Smooth muscle cell (in vitro differentiated cells): ENCODE data around the gene ROS1. TPM values are rescaled to one million over a fixed set of nuclear protein-coding genes. Genes with fewer than 3 reads are reported as not detected.
"Not testable (repeated sequence)": the region's sequence is repeated elsewhere in the genome, so short reads cannot be mapped to it uniquely, and the experiment has no call there.

Experiments
- DNase-seq: peaks from one replicate; lab custom pipeline; 2025; ENCODE audit not compliant: unreplicated experiment; lab: John Stamatoyannopoulos, UW
- H2AFZ ChIP-seq: fragments of 200-600 bp; sonication (generic); 2 replicates; pipeline ENCODE4 v1.6.0; 2016; ENCODE audit warnings: antibody characterized with exemption, low read depth, mild to moderate bottlenecking
- H3F3A ChIP-seq: fragments of 200-600 bp; sonication (generic); 2 replicates; pipeline ENCODE4 v1.6.0; 2017; ENCODE audit warnings: antibody characterized with exemption, low read depth
- H3K27ac ChIP-seq: fragments of 200-600 bp; sonication (generic); 2 replicates; pipeline ENCODE4 v1.5.1; 2016; ENCODE audit warnings: low read depth, mild to moderate bottlenecking
- H3K27me3 ChIP-seq: fragments of 200-600 bp; sonication (generic); 2 replicates; pipeline ENCODE4 v1.6.1; 2016; ENCODE audit warnings: low read depth, mild to moderate bottlenecking
- H3K36me3 ChIP-seq: fragments of 200-600 bp; sonication (generic); 2 replicates; pipeline ENCODE4 v1.5.1; 2016; ENCODE audit warnings: low read depth
- H3K4me1 ChIP-seq: fragments of 200-600 bp; sonication (generic); 2 replicates; pipeline ENCODE4 v1.5.1; 2016; ENCODE audit warnings: low read depth
- H3K4me2 ChIP-seq: fragments of 200-600 bp; sonication (generic); 2 replicates; pipeline ENCODE4 v1.6.0; 2016; ENCODE audit warnings: mild to moderate bottlenecking
- H3K4me3 ChIP-seq: fragments of 200-600 bp; sonication (generic); 2 replicates; pipeline ENCODE4 v1.5.1; 2016; ENCODE audit warnings: mild to moderate bottlenecking
- H3K79me2 ChIP-seq: fragments of 200-600 bp; sonication (generic); 2 replicates; pipeline ENCODE4 v1.6.0; 2016; ENCODE audit warnings: low read depth, mild to moderate bottlenecking
- H3K9ac ChIP-seq: fragments of 200-600 bp; sonication (generic); 2 replicates; pipeline ENCODE4 v1.6.0; 2016; ENCODE audit warnings: low read depth
- H3K9me3 ChIP-seq: fragments of 200-600 bp; sonication (generic); replicated peaks from 2 replicates; pipeline ENCODE4 v1.5.1; 2016; ENCODE audit warnings: low read depth
- H4K20me1 ChIP-seq: fragments of 200-600 bp; sonication (generic); 2 replicates; pipeline ENCODE4 v1.6.0; 2016; ENCODE audit warnings: low read depth
- WGBS: methylation state at CpG from one replicate; pipeline ENCODE4 v1.1.7; 2016; ENCODE audit warnings: low lambda C conversion rate; 5-methylcytosine and 5-hydroxymethylcytosine counted together
- polyA plus RNA-seq: library from polyadenylated mRNA; unstranded; fragments of >200 nt; fragmentation: Nextera tagmentation; extraction: Ambion mirVana; gene quantifications from 2 replicates; pipeline ENCODE4 v1.2.1, GENCODE V29; 2016
- total RNA-seq: library from RNA; depleted of rRNA; stranded (reverse); fragments of >200 nt; gene quantifications from 2 replicates; pipeline ENCODE4 v1.2.3, GENCODE V29; 2014
- TF ChIP-seq, protein P1 (sequence below): fragments of 200-600 bp; sonication (generic); IDR thresholded peaks from 2 replicates; pipeline ENCODE4 v1.5.1; 2017; ENCODE audit warnings: borderline replicate concordance, mild to moderate bottlenecking, antibody characterized with exemption; ENCODE audit not compliant: insufficient read depth, poor library complexity, severe bottlenecking

The ROS1 gene
- total and polyA plus RNA-seq, 2 experiments from 2014 or later = 0.03 to 0.09 TPM

DNA sequence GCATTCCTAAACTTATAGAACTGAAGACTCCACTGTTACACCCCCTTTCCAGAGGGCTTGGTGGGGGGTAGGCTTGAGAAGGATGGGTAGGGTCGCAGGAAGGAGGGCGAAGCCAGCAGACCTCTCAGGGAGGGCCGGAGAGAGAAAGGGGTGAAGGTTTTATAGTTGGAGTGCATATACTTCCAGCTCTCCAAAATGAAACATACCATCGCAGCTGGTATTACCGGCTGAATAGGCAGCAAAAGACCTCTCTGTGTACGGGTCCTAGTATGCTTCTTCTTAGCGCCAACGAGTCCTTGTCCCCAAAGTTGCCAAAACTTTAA, 161.4 kb downstream of the ROS1 start:
- Histone ChIP-seq H3F3A (no peaks in the 10 kb centered on the region), H4K20me1 (no peaks in the 10 kb centered on the region), H3K4me1 (peaks cover 5% of the 10 kb centered on the region), H3K4me3 (peak overlapping the region; percentile 52), H3K36me3 (no peaks in the 10 kb centered on the region), H3K9ac (no peak overlapping the region), H2AFZ (peak overlapping the region; percentile 36), H3K4me2 (peak overlapping the region; percentile 94), H3K9me3 (no peaks in the 10 kb centered on the region), H3K27me3 (peaks cover 95% of the 10 kb centered on the region), H3K79me2 (no peaks in the 10 kb centered on the region), H3K27ac (no peak overlapping the region)
- WGBS = 37% methylated on average over 8 of the region's 8 CpGs
- TF ChIP-seq, protein P1, sequence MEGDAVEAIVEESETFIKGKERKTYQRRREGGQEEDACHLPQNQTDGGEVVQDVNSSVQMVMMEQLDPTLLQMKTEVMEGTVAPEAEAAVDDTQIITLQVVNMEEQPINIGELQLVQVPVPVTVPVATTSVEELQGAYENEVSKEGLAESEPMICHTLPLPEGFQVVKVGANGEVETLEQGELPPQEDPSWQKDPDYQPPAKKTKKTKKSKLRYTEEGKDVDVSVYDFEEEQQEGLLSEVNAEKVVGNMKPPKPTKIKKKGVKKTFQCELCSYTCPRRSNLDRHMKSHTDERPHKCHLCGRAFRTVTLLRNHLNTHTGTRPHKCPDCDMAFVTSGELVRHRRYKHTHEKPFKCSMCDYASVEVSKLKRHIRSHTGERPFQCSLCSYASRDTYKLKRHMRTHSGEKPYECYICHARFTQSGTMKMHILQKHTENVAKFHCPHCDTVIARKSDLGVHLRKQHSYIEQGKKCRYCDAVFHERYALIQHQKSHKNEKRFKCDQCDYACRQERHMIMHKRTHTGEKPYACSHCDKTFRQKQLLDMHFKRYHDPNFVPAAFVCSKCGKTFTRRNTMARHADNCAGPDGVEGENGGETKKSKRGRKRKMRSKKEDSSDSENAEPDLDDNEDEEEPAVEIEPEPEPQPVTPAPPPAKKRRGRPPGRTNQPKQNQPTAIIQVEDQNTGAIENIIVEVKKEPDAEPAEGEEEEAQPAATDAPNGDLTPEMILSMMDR = no peak
- no peak for DNase-seq

DNA sequence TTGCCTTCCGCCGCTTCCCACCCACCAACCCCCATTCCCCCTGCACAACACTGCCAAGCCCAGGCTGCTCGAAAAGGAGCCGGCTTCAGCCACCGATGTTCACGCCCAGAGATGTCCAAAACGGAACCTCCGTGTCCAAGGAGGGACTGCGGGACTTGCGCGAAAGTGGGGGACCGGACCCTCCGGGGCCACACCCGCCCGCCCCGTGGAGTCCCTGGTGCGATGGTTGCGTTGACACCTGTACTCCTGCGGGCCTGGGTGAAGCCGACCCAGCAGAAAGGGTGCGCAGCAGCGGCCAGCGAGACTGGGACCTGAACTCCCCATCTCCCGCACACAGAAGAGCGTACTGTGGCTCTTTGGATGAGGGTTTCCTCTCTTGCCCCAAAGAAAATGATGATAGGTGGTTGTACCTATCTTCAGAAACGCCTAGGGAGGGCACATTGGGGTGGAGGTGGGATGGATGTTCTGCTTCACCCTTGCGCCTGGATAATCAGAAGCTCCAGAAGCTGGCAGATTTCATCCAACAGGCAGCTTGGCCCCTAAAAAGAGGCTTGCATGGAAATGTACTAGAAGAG, 162.3 kb downstream of the ROS1 start:
- Histone ChIP-seq H3K27ac (no peak overlapping the region), H2AFZ (no peak overlapping the region), H3K9ac (no peak overlapping the region), H3K4me3 (no peak overlapping the region), H3K27me3 (peaks cover 91% of the 10 kb centered on the region), H3K36me3 (no peaks in the 10 kb centered on the region), H3K79me2 (no peaks in the 10 kb centered on the region), H3K4me2 (no peak overlapping the region), H3F3A (no peaks in the 10 kb centered on the region), H3K4me1 (peaks cover 5% of the 10 kb centered on the region), H3K9me3 (no peaks in the 10 kb centered on the region), H4K20me1 (no peaks in the 10 kb centered on the region)
- 93% methylated on average over 24 of the region's 27 CpGs for WGBS
- DNase-seq = no peak
- TF ChIP-seq, protein P1 = no peak

DNA sequence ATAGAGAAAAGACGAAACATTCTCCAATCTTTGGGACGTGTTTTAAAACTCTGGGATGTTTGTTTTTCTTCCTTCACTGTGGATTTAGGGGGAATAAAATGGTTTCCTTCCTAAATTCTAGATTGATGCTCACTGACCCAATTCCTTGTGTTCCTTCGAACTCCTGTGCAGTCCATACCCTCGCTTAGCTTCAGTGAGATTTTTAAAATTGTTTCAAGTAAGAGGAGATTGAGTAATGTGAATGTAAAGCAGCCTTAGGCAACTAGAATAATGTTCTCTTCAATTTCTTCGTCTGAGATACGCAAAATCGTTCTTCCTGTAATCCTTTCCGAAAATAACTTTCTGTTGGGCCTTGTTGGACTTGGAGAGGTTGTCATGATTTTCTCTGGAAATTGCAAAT, 162.9 kb downstream of the ROS1 start:
- H3K4me1 ChIP-seq = peaks cover 5% of the 10 kb centered on the region
- no peaks in the 10 kb centered on the region for H3K9me3 ChIP-seq
- no peak overlapping the region for H3K9ac ChIP-seq
- DNase-seq = no peak
- H3K79me2 ChIP-seq = no peaks in the 10 kb centered on the region
- H3K36me3 ChIP-seq = no peaks in the 10 kb centered on the region
- WGBS = 85% methylated on average over 8 of the region's 8 CpGs
- H2AFZ ChIP-seq = no peak overlapping the region
- TF ChIP-seq, protein P1 = no peak
- no peaks in the 10 kb centered on the region for H4K20me1 ChIP-seq
- H3K27ac ChIP-seq = no peak overlapping the region
- H3K27me3 ChIP-seq = peaks cover 84% of the 10 kb centered on the region
- no peak overlapping the region for H3K4me2 ChIP-seq
- H3K4me3 ChIP-seq = no peak overlapping the region
- H3F3A ChIP-seq = no peaks in the 10 kb centered on the region

DNA sequence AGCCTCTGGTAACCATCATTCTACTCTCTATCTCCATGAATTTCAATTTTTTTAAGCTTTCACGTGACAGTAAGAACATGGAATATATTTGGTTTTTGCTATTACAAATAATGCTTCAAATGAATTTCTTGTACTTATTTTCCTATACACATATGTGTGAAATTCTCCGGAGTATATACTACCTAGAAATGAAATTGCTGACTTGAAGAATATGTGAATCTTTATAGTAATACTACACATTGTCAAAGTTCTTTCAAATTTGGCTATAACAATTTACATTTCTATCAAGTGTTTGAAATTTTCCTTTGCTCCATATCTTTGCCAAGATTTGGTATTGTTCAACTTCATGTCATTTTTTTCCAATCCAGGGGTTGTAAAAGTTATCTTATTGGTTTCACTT, 172.0 kb downstream of the ROS1 start:
- no peak overlapping the region for H3K9ac ChIP-seq
- no peaks in the 10 kb centered on the region for H3F3A ChIP-seq
- no peaks in the 10 kb centered on the region for H3K36me3 ChIP-seq
- 83% methylated on average over 2 of the region's 2 CpGs for WGBS
- no peaks in the 10 kb centered on the region for H3K4me1 ChIP-seq
- no peak overlapping the region for H3K27ac ChIP-seq
- no peak for DNase-seq
- H3K9me3 ChIP-seq = no peaks in the 10 kb centered on the region
- H3K4me2 ChIP-seq = no peak overlapping the region
- H3K4me3 ChIP-seq = no peak overlapping the region
- no peaks in the 10 kb centered on the region for H3K79me2 ChIP-seq
- TF ChIP-seq, protein P1 = no peak
- no peaks in the 10 kb centered on the region for H4K20me1 ChIP-seq
- peaks cover 7% of the 10 kb centered on the region for H3K27me3 ChIP-seq
- no peak overlapping the region for H2AFZ ChIP-seq

DNA sequence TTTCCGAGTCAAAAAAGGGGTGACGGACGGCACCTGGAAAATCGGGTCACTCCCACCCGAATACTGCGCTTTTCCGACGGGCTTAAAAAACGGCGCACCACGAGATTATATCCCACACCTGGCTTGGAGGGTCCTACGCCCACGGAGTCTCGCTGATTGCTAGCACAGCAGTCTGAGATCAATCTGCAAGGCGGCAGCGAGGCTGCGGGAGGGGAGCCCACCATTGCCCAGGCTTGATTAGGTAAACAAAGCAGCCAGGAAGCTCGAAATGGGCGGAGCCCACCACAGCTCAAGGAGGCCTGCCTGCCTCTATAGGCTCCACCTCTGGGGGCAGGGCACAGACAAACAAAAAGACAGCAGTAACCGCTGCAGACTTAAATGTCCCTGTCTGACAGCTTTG, 180.8 kb downstream of the ROS1 start:
- H3K79me2 ChIP-seq, H2AFZ ChIP-seq, DNase-seq, H3K27ac ChIP-seq, H3K4me2 ChIP-seq, H3K4me1 ChIP-seq, H3K9me3 ChIP-seq, H3K9ac ChIP-seq, H3K27me3 ChIP-seq, H3K36me3 ChIP-seq, H4K20me1 ChIP-seq, H3F3A ChIP-seq: not testable (repeated sequence)
- 48% methylated on average over 20 of the region's 20 CpGs for WGBS
- peak overlapping the region; percentile 16 for H3K4me3 ChIP-seq

DNA sequence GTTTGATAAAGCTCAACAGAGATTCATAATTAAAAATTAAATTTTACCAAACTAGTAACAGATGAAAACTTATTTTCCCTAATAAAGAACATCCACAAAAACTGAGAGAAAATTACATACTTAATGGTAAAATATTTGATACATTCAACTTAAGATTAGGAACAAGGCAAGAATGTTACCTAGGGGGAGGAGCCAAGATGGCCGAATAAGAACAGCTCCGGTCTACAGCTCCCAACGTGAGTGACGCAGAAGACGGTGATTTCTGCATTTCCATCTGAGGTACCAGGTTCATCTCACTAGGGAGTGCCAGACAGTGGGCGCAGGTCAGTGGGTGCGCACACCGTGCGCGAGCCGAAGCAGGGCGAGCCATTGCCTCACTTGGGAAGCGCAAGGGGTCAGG, 181.2 kb downstream of the ROS1 start:
- not testable (repeated sequence) for H4K20me1 ChIP-seq, H3K4me1 ChIP-seq, H3K9ac ChIP-seq, H3K4me2 ChIP-seq, H2AFZ ChIP-seq, H3K27me3 ChIP-seq, H3K9me3 ChIP-seq, H3K36me3 ChIP-seq, H3F3A ChIP-seq, H3K79me2 ChIP-seq, H3K27ac ChIP-seq, DNase-seq
- peak overlapping the region; percentile 16 for H3K4me3 ChIP-seq
- 54% methylated on average over 13 of the region's 13 CpGs for WGBS
